ENCODE data around the gene PGGT1B.

PGGT1B gene

DNA sequence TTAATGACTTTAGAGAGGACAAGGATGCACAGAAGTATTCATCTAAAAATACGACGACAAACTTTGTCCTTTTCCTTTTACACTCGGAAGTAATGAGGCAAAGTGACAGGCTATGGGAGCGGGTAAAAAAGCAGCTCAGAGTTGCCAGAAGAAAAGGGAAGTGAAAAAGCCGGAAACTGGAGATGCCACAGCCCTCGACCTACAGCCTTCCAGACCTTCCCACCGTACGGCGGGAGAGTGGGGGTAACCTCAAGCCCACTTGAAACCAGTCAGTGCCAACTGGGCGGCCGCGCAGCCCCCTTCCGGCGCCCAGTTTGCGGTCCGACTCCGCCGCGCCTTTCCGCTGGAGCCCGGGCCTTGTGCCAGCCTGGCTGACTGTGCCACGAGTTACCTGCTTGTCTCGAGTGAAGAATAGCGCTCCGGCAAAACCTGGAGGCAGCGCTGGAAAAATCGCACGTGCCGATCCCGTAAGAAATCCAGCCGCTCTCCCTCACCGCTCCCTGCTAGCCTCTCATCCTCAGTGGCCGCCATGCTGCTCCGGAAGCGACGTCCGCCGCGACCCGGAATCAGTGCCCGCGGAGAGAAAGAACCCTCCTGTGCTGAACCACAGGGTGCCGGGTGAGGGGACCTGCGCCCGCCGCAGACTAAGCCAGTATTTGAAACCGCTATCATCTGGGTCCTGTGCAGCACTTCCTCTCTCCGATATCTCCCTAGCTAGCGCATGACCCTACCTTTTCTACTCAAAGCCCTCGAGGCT is at the start of gene PGGT1B:
PGGT1B (minus strand) TSS at position 557 of the 757 bp plus-strand sequence; CDS start at position 531, 26 bp downstream.
- DNase-seq = peak; percentile 47 to 58 (median 50)

DNA sequence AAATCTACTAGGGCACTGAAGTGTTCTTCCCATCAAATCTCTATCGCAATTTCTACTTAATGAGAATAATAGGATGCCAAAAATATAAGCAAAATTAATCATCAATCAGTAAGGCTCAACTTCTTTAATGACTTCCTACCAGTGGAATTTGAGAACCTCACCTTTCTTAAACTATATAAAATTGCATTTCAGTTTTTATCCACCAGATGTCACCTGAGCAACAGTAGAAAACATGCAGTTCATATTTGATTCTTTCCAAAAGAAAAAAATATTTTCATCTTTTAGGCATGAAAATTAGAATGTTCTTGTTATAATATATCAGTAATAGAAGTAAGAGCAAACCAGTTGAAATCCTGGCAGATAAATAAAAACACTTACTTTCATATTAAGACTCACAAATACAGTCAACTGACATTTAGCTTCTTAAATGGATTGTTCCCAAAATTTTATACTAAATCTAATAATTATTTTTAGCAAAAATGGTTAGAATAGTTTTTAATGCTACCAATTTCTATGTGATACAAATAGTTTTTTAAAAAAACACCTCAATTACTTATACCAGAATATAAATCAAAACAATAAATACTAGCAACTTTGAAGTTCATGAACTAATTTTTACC is 47.2 kb upstream of the PGGT1B start:
- no peak for DNase-seq

DNA sequence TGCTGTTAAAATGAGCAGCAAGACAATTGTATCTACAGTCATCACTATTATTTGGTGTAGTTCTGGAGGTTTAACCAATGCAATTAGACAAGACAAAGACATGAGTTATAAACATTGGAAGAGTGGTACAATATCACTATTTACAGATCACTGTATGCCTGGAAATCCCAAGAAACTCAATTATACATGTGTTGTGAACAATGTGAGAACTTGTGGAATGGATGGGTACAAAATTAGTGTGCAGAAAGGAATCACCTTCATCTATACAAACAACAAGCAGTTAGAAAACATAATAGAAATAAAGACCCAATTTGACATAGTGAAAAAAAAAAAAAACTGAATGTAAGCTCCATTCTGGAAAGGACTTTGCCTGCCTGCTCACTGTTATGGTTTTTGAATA is 46.1 kb upstream of the PGGT1B start:
- DNase-seq = no peak

DNA sequence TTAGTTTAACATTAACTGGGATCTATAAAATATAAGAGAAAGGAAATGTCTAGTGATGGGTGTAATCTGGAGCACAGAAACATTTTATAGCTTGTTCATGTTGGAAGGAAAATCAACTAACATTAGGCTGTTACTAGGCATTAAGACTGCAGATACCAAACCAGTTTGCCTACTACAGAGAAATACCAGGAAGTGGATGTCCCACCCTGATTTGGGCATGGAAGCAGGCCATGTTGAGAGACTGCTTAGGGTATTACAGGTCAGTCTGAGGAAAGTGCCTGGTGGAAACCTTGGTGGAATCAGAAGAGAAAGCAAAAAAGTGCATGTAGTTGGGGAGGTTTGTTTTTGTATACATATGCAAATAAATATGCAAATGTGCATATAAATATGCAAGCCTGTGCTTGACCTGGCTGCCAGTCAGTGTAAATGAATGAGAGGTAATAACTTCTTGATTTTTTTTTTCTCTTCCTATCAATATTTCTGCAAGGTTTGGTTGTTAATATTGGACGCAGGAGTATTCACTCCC is 43.4 kb upstream of the PGGT1B start:
- DNase-seq = no peak

DNA sequence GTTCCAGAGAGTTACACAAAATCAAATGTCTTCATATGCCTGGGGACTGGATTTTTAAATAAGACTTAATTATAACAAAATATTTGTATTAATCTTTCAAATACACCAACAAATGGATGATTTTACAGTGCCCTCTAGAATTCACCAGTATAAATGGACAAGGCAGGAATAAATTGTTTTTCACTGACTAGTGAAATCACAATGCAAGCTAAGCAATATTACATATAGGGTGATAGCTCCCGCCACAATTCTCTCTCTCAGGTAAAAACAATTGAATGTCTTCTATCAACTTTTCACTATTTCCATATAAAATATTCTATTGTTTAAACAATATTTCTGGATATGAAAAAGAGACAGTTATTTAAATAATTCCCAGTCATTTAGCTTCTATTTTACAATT is 41.8 kb upstream of the PGGT1B start:
- no peak for DNase-seq

DNA sequence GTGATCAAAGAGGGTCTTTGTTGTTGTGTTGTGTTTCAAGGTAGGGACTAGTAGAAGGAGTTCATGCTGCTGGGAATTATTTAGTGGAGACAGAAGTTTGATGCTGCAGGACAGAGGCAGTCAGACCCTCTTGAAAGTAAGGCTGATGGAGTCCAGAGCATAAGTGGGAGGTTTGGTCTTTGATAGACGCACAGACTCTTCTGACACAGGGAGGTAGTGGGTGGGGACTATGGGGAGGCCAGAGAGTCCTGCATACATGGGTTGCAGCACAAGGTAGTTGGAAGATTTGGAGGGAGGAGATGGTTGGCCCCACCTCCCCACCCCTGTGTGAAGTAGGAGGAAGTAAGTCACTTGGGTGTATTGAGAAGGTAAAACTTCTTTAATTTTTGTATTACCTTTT is 36.1 kb upstream of the PGGT1B start:
- peak in 1 of 4 experiments; percentile 0 for DNase-seq

DNA sequence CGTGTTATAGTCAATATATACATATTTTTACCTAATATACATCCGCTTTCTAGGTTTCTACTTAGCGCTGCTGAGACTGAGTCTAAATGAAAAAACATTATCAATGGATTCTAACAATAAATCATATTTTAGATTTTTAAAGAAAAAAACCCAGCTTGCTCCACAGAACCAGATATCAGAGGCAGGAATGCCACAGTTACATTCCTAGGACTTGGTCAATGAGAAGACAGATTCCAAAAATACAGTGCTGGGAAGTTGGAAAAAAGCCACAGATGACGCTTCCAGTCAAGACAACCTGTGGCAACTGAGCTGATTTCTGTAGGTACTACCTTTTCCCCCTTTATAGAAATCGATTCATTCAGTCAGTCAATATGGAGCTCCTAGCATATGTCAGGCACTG is 34.4 kb upstream of the PGGT1B start:
- no peak for DNase-seq

DNA sequence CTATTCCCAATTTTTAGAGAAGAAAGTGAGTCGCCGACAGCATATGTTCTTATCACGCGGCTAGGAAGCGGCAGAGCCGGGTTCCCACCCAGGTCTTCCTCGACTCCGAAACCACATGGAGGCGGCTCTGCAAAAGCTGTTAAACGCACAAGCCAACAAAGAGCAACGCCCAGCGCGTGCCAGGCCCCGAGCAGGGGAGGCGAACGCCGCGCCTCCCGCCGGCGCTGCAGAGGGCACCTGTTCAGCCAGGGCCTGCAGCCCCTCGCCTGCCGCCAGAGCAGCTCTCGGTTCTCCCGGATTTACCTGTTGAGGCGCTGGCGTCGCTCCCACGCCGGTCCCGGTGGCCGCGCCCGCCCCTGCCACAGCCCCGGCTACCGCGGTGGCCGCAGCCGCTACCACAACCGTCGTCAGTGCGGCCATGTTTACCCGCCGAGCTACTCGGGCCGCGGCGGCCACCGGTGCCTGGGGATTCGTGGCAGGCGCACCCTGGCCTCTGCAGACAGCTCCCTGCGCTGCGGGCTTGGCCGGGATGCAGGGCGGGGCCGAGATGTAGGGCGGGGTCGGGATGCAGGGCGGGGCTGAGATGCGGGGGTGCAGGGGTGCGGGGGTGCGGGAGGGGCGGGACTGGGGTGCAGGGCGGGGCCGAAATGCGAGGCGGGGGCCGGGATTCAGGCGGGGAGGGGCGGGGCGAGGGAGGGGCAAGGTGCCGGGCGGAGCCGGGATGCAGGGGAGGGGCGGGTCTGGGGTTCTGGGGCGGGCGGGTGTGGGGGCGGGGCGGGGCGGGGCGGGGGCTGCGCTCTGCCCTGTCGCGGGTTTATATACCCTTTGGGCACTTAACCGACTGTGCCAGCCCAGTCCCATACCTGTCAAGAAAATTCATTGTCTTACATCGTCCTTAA is 33.7 kb upstream of the PGGT1B start, which contains the start of gene CCDC112:
CCDC112 (minus strand) TSS at position 531 of the 899 bp plus-strand sequence; CDS start at position 420, 111 bp downstream.
- DNase-seq = peak; percentile 47 to 53 (median 48)

DNA sequence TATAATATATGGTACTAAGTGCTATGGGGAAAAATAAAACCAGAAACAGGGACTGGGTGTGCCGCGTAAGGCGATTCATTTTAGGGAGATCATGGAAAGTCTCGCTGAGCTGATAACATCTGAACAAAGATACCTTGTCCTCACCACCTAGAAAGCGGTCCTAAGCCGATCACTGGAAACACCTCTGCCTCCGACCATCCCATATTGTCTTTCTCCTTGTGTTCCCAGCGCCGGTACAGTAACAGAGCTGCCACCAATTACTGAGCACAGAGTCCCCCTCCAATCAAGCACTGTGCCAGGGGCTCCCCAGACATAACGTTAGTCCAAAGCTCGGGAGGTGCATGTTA is 33.1 kb upstream of the PGGT1B start:
- no peak for DNase-seq

DNA sequence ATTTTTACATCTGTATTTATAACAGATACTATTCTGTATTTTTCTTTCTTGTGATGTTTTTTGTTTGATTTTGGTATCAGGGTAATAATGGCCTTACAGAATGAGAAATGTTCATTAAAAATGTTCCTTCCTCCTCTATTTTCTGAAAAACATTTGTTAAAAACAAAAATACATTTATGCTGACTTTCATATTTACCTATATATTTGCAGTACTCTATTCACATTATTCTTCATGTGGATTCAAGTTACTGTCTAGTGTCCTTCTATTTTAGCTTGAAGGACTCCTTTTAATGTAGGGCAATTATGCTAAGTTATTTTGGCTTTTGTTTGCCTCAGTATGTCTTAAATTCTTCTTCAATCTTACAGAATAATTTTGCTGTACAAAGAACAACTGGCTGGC is 28.7 kb upstream of the PGGT1B start:
- no peak for DNase-seq

DNA sequence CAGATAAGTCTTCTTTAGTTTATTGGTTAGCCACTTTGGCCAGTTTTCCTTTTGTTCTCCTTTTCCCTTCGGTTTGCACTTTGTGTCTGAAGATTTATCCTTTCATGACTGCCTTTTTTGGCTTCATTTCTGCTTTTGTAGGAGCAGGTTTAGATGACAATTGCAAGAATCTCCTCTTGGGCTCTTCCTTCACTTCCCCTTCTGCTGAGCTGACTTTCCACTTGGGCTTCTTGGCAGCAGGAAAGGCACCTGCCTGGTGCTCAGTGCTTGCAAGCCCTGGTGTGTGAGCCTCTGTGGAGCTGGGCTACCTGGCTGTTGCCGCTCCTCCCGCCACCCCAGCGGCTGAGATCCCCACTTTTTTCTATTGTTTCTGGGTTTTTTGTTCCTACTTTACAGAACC is 26.4 kb upstream of the PGGT1B start:
- no peak for DNase-seq

DNA sequence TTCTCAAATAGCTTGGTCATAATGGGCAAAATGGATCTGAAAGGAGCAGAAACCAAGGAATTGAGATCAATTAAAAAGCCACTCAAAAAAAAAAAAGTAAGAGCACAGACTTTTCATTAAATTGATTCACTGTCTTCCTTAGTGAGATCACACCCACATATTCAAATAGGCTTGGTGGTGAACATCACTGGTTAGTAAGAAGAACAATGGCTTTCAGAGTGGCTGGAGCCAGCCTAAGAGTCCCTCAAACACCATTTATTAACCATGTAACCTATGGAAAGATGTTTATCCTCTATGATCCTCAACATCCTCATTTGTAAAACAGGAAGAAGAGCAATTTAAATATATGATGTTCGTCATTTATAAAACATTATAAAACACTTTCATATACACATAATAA is 21.3 kb upstream of the PGGT1B start:
- no peak for DNase-seq

DNA sequence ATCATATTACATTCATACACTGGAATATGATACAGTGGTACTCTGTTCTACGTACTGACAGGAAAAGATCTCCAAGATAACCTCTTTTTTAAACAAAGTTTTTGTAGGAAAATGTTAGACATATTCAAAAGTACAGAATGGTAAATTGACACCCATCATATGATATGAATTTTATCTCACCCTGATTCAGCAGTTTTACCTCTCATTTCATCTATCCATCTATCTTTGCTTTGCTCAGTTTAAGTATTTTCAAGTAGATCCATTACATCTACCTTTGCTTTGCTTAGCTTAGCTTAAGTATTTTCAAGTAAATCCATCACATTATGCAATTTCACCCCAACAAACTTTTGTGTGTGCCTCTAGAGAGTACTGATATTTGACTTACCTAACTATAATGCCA is 19.5 kb upstream of the PGGT1B start:
- DNase-seq = no peak

DNA sequence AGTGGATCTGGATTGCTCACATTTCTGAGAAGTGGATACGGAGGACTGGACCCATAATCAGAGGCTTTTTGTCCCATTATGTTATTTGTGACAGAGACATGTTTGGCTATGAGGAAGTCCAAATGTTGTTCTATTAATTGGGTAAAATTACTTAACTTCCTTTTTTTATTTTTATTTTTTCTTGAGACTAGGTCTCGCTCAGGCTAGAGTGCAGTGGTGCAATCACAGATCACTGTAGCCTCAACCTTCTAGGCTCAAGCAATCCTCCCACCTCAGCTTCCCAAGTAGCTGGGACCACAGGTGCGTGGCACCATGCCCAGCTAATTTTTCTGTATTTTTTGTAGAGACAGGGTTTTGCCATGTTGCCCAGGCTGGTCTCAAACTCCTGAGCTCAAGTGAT is 11.9 kb upstream of the PGGT1B start:
- no peak for DNase-seq

DNA sequence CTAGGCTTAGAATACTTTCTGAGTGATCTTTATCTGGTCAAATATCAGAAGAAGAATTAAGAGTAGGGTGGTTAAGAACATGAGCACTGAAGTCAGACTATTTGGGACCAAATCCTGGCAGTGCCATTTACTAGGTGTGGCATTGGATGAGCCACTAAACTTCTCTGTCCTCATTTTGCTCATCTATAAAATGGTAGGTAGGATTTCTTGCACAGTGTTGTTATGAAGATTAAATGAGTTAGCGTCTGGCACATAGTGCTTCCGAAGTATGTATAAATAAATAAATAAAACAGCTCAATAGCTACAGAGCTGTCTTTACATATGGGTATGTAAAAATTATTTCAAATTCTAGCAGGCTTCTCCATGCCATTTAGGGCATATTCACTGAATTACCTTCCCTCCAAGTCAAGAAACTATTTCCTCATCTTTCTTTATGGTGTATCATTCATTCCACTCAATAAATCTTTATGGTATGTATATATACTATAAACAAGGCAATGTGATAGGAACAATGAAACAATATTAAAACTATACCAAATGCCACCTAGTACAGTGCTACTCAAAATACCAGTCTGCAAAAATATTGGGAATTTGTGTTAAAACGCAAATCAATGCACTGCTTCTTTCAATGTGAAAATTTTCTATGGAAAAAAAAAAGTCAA is 9.8 kb upstream of the PGGT1B start:
- DNase-seq = no peak

DNA sequence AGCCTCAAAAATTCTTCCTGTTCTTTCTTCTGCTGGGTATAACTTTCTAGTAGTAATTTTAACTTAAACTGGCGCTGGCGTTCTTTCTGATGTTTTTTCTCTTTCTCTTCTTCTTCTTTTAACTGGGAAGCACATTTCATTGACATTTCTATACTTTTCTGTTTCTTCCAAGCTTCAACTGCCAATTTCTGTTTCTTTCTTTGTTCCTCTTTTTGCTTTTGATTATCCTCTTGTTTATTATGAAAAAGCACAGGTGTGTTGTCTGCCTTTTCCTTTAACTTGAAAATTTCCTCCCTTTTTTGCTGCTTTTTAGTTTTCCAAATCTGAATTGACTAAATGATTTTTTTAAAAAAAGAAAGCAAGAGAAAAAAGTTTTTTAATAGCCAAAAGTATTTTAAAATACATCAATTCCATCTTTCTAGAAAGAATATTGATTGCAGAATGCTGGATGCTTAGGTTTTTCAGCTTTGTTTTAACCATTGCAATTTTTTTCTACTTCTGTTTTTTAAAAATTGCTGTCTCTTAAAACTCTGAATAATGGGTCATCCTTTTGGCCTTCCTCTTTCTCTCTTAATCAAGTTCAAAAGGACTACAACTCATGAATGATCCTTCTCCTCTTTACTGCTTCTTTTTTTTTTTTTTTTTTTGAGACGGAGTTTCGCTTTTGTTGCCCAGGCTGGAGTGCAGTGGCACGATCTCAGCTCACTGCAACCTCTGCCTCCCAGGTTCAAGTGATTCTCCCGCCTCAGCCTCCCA is 8.8 kb upstream of the PGGT1B start:
- no peak for DNase-seq

DNA sequence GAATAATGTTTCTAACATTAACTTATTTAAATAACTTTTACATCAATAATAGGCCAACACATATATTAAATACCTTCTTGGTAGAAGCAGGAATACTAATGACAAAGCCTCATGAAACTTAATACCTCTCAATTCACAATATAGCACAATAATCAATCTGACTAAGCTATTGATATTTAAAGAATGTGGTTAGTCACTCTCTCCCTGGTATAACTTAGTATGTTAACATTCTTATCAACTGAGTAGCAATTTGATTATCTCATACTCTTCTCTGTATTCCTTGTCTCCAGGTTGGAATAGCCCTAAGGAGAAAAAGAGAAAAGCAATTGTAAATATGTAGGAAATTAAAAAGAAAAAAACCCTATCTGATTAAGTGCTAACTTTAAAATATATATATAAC is 4.9 kb upstream of the PGGT1B start:
- DNase-seq = no peak

DNA sequence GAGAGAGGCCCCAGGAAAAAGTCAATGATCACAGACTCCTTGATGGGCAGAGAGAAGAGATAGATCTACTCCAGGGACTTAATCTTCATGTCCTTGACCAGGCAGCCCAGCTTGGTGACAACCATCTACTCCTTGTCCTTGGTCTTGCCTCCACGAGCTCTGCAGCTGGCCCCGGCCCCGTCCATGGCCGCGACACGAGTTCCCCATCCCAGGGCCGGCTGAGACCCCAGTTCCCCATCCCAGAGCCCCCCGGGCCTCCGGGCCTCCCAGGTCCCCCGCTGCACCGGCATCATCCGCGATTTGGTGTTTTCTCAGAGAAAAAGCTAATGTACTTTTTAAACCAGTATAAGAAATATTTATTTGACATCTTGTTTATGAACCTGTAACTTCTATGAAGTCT is 2.5 kb upstream of the PGGT1B start:
- no peak for DNase-seq

DNA sequence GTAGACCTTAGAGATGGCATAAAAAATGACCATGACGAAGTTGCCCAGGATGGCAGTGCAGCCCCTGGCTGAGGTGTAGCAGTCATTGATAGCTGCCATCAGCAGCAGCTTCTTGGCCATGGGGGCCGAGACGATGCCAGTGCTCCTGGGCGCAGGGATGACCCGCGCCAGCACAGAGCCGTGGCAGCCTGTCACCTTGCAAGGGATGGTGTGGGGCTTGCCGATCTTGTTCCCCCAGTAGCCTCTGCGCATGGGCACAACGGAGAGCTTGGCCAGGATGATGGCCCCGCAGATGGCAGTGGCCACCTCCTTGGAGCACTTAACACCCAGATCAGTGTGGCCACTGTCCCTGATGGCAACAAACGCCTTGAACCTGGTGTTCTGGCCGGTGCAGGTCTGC is 2.1 kb upstream of the PGGT1B start:
- DNase-seq = no peak

DNA sequence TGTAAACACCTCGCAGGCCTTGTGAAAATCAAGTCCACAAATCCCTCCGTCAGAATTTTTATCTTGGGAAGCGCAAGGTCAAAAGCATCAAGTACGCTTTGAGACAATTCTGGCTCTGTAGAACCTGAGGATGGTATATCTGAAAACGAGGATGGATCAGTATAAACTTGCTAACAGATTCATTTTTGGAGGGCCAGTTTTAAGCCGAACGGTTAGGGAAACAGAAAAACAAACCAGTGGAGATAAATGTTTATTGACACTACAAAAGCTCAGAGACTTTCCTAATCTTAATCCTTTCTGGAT is 352 bp upstream of the PGGT1B start:
- DNase-seq = no peak

DNA sequence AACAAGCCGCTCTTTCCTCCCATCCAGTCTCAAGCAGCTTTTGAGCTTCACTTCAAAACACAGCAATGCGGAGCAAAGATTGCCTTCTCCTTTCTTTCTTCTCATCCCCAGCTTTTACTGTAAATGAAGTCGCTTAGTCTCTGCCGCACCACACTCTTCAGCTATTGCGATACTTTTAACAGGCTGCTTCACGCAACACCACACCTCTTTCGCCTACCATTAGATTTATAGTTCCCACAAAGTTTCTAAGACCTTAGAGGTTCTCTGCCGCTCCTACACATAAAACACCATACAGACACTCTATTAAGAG is 711 bp downstream of the PGGT1B start:
- no peak for DNase-seq

DNA sequence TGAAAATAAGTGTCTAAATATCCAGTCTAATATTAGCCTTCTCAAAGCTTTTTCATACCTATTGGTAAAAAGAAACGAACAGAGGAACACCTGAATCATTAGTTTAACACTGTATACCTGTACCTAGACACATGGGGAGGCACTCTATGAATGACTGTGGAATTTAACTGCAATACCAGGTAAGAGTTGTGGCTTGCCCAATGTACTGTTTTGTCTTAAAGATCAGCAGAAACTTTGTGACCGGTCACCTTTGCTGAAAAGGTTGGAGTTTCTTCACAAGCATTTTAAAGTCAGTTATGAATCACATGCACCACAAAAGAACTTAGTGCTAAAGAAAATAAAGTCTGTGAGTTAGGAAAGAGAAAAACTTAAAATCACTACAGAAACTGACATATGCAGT is 2.4 kb downstream of the PGGT1B start:
- DNase-seq = no peak

DNA sequence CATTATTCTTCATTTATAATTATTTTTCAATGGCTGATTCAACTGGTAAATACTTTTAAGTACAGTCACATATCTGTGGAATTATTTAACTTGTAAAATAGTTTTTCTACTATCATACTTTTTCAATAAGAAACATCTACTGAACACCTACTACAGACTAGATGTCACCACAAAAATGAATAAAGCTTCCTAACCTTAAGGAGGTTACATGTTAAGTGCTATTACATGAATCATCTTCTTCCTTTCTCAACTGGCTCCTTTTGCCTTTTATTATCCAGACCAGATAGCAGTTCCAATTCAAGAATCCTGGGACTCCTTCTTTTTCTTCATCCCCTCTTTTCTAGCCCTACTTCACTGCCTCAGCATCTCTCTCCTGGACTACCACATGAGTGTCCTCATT is 4.7 kb downstream of the PGGT1B start:
- DNase-seq = no peak

Measured in activated CD4-positive, CD25-positive, alpha-beta regulatory T cell (primary cell).